ENCODE data around the gene LOC128125822.
A peak's percentile ranks its signal among the peaks of the same experiment; 100 is the strongest.
"Not testable (repeated sequence)": the region's sequence is repeated elsewhere in the genome, so short reads cannot be mapped to it uniquely, and the experiment has no call there.

LOC128125822 gene

GRCh38 chr6:63572044-63572746 is at the start of gene LOC128125822, which contains the start of gene PTP4A1:
TSS of gene LOC128125822 (plus strand) at chr6:63572480.
TSS of gene PTP4A1 (plus strand) at chr6:63572480. CDS start at chr6:63576881, 4,401 bp downstream.
- DNase-seq (ENCODE audit: low spot score) = peak; percentile 97

- not testable (repeated sequence) for DNase-seq (ENCODE audit: low spot score)
Measured at GRCh38 chr6:63522911-63523287, 49.4 kb upstream of the LOC128125822 start.

GRCh38 chr6:63523630-63524029 is 48.6 kb upstream of the LOC128125822 start:
- no peak for DNase-seq (ENCODE audit: low spot score)

- DNase-seq (ENCODE audit: low spot score) = no peak
Measured at GRCh38 chr6:63525186-63525878, 46.9 kb upstream of the LOC128125822 start.

GRCh38 chr6:63526931-63527330 is 45.3 kb upstream of the LOC128125822 start:
- DNase-seq (ENCODE audit: low spot score) = no peak

GRCh38 chr6:63527658-63528514 is 44.4 kb upstream of the LOC128125822 start:
- peak; percentile 78 for DNase-seq (ENCODE audit: low spot score)

GRCh38 chr6:63529498-63529897 is 42.8 kb upstream of the LOC128125822 start:
- no peak for DNase-seq (ENCODE audit: low spot score)

GRCh38 chr6:63530182-63530581 is 42.1 kb upstream of the LOC128125822 start:
- no peak for DNase-seq (ENCODE audit: low spot score)

- DNase-seq (ENCODE audit: low spot score) = no peak
Measured at GRCh38 chr6:63530991-63531390, 41.3 kb upstream of the LOC128125822 start.

- DNase-seq (ENCODE audit: low spot score) = no peak
Measured at GRCh38 chr6:63533026-63533425, 39.3 kb upstream of the LOC128125822 start.

- no peak for DNase-seq (ENCODE audit: low spot score)
Measured at GRCh38 chr6:63533952-63534351, 38.3 kb upstream of the LOC128125822 start.

GRCh38 chr6:63537201-63537958 is 34.9 kb upstream of the LOC128125822 start:
- DNase-seq (ENCODE audit: low spot score) = no peak

GRCh38 chr6:63537959-63538300 is 34.4 kb upstream of the LOC128125822 start:
- no peak for DNase-seq (ENCODE audit: low spot score)

GRCh38 chr6:63538550-63538949 is 33.7 kb upstream of the LOC128125822 start:
- no peak for DNase-seq (ENCODE audit: low spot score)

- no peak for DNase-seq (ENCODE audit: low spot score)
Measured at GRCh38 chr6:63543001-63543400, 29.3 kb upstream of the LOC128125822 start.

GRCh38 chr6:63543982-63544381 is 28.3 kb upstream of the LOC128125822 start:
- DNase-seq (ENCODE audit: low spot score) = no peak

GRCh38 chr6:63546236-63546635 is 26.0 kb upstream of the LOC128125822 start:
- no peak for DNase-seq (ENCODE audit: low spot score)

GRCh38 chr6:63546697-63547096 is 25.6 kb upstream of the LOC128125822 start:
- no peak for DNase-seq (ENCODE audit: low spot score)

GRCh38 chr6:63549076-63549475 is 23.2 kb upstream of the LOC128125822 start:
- no peak for DNase-seq (ENCODE audit: low spot score)

GRCh38 chr6:63553208-63553607 is 19.1 kb upstream of the LOC128125822 start:
- no peak for DNase-seq (ENCODE audit: low spot score)

GRCh38 chr6:63553900-63554299 is 18.4 kb upstream of the LOC128125822 start:
- no peak for DNase-seq (ENCODE audit: low spot score)

GRCh38 chr6:63554782-63555181 is 17.5 kb upstream of the LOC128125822 start:
- DNase-seq (ENCODE audit: low spot score) = no peak
